H1 (cell line): Measurements from ENCODE around the gene ADSS1. TPM values are rescaled to one million over a fixed set of nuclear protein-coding genes. Genes with fewer than 3 reads are reported as not detected.

Source experiments
- CTCF ChIA-PET: fragments of 300-600 bp; sonication (Branson Sonifier 250); formaldehyde crosslinking; loops from one replicate; lab custom pipeline; 2021; ENCODE audit not compliant: partially characterized antibody; lab: Charles Lee
- POLR2A ChIA-PET: fragments of 300-600 bp; sonication (Branson Sonifier 250); formaldehyde crosslinking; loops from one replicate; lab custom pipeline; 2021; ENCODE audit warnings: inconsistent platforms; ENCODE audit not compliant: partially characterized antibody; lab: Charles Lee
- DNase-seq, 2 experiments: peaks; one replicate each; pipeline versions ENCODE4 v3.0.0 to v3.0.0-alpha.2; 2010 to 2022; ENCODE audit warnings: low spot score in 2 of 2, low read depth in 1 of 2, mixed read lengths in 1 of 2
- FAIRE-seq: peaks from 2 replicates; lab custom pipeline; 2011; peaks lifted over from hg19 to GRCh38; lab: Jason Lieb, UNC
- H2AFZ ChIP-seq: 2 replicates; pipeline ENCODE4 v1.8.1; 2012; ENCODE audit warnings: low read length, inconsistent platforms
- H2AK5ac ChIP-seq: 2 replicates; pipeline ENCODE4 v1.6.1; 2013; ENCODE audit warnings: low read depth, low read length
- H2BK120ac ChIP-seq: replicated peaks from 2 replicates; pipeline ENCODE3; 2013; ENCODE audit warnings: low read depth, low read length, inconsistent platforms
- H2BK12ac ChIP-seq: 2 replicates; pipeline ENCODE4 v1.6.1; 2013; ENCODE audit warnings: low read depth, low read length
- H2BK15ac ChIP-seq: 2 replicates; pipeline ENCODE4 v1.6.1; 2013; ENCODE audit warnings: low read length
- H2BK20ac ChIP-seq: 2 replicates; pipeline ENCODE4 v1.6.1; 2013; ENCODE audit warnings: low read length
- H2BK5ac ChIP-seq: 2 replicates; pipeline ENCODE4 v1.6.1; 2013; ENCODE audit warnings: low read depth, low read length
- H3K14ac ChIP-seq: 2 replicates; pipeline ENCODE4 v1.6.1; 2013; ENCODE audit warnings: inconsistent platforms; ENCODE audit not compliant: insufficient read length
- H3K18ac ChIP-seq: 2 replicates; pipeline ENCODE4 v1.6.1; 2013; ENCODE audit warnings: low read length; ENCODE audit errors: extremely low read depth
- H3K23ac ChIP-seq: 2 replicates; pipeline ENCODE4 v1.6.1; 2013; ENCODE audit warnings: inconsistent platforms; ENCODE audit not compliant: insufficient read length
- H3K23me2 ChIP-seq: 2 replicates; pipeline ENCODE4 v1.6.1; 2013; ENCODE audit warnings: low read depth, low read length
- H3K27ac ChIP-seq: 2 replicates; pipeline ENCODE4 v1.6.1; 2011; ENCODE audit warnings: low read depth, low read length, inconsistent platforms
- H3K27me3 ChIP-seq, 4 experiments: replicated peaks in 1 of 4; 1 replicate in 1 of 4; 2 replicates in 3 of 4; pipeline versions ENCODE4 v1.6.1 to v1.8.1; 2011 to 2013; ENCODE audit warnings: low read length in 3 of 4, mild to moderate bottlenecking in 3 of 4, inconsistent platforms in 2 of 4, mixed read lengths in 2 of 4, moderate library complexity in 1 of 4; ENCODE audit not compliant: control insufficient read depth in 3 of 4, insufficient read depth in 3 of 4; ENCODE audit errors: extremely low read depth in 1 of 4
- H3K36me3 ChIP-seq, 4 experiments: 2 replicates each; pipeline versions ENCODE4 v1.6.1 to v1.8.1; 2011 to 2013; ENCODE audit warnings: mild to moderate bottlenecking in 4 of 4, low read length in 3 of 4, moderate library complexity in 2 of 4, control low read depth in 1 of 4, inconsistent platforms in 1 of 4; ENCODE audit not compliant: insufficient read depth in 4 of 4, control insufficient read depth in 2 of 4
- H3K4ac ChIP-seq: replicated peaks from 2 replicates; pipeline ENCODE3; 2013; ENCODE audit warnings: low read length, low read depth, mixed read lengths, inconsistent platforms; ENCODE audit not compliant: insufficient read length
- H3K4me1 ChIP-seq, 4 experiments: replicated peaks in 1 of 4; 1 replicate in 1 of 4; 2 replicates in 3 of 4; pipeline versions ENCODE4 v1.6.1 to v1.8.1; 2011 to 2013; ENCODE audit warnings: low read length in 3 of 4, inconsistent platforms in 2 of 4, mixed read lengths in 1 of 4; ENCODE audit not compliant: insufficient read depth in 4 of 4, control insufficient read depth in 3 of 4
- H3K4me2 ChIP-seq, 2 experiments: 2 replicates each; pipeline versions ENCODE4 v1.6.1 to v1.8.1; 2011 to 2013; ENCODE audit warnings: low read depth in 2 of 2, low read length in 2 of 2, control low read depth in 1 of 2, inconsistent platforms in 1 of 2, mild to moderate bottlenecking in 1 of 2; ENCODE audit not compliant: insufficient read depth in 1 of 2
- H3K4me3 ChIP-seq, 4 experiments: fragments of 200-600, 300-600 bp in 1 of 4; sonication (generic), shearing (Covaris generic), sonication (Bioruptor Twin) in 1 of 4; 2 replicates each; pipeline versions ENCODE4 v1.5.1 to v1.8.1; 2011 to 2016; ENCODE audit warnings: low read length in 4 of 4, low read depth in 3 of 4, control low read depth in 2 of 4, inconsistent platforms in 2 of 4, mild to moderate bottlenecking in 2 of 4, mixed read lengths in 1 of 4, moderate library complexity in 1 of 4; ENCODE audit not compliant: insufficient read depth in 2 of 4; ENCODE audit errors: extremely low read depth in 1 of 4
- H3K56ac ChIP-seq: replicated peaks from 2 replicates; pipeline ENCODE3; 2013; ENCODE audit warnings: low read depth, mild to moderate bottlenecking, mixed read lengths, low read length, inconsistent platforms; ENCODE audit not compliant: insufficient read length
- H3K79me1 ChIP-seq: 2 replicates; pipeline ENCODE4 v1.6.1; 2013; ENCODE audit warnings: low read depth, low read length, control low read depth
- H3K79me2 ChIP-seq, 2 experiments: 2 replicates each; pipeline versions ENCODE4 v1.6.1 to v1.8.1; 2012 to 2013; ENCODE audit warnings: low read length in 2 of 2, mild to moderate bottlenecking in 2 of 2, inconsistent platforms in 1 of 2; ENCODE audit not compliant: insufficient read depth in 2 of 2, control insufficient read depth in 1 of 2
- H3K9ac ChIP-seq, 4 experiments: replicated peaks in 1 of 4; 1 replicate in 1 of 4; 2 replicates in 3 of 4; pipeline versions ENCODE4 v1.6.1 to v1.8.1; 2011 to 2013; ENCODE audit warnings: low read depth in 3 of 4, low read length in 3 of 4, control low read depth in 2 of 4, mild to moderate bottlenecking in 2 of 4, moderate library complexity in 2 of 4, inconsistent platforms in 1 of 4; ENCODE audit errors: extremely low read depth in 1 of 4
- H3K9me3 ChIP-seq, 2 experiments: 2 replicates each; pipeline versions ENCODE4 v1.6.1 to v1.8.1; 2012 to 2013; ENCODE audit warnings: mild to moderate bottlenecking in 2 of 2, moderate library complexity in 2 of 2, control low read depth in 1 of 2, inconsistent platforms in 1 of 2, low read depth in 1 of 2, low read length in 1 of 2, mixed read lengths in 1 of 2; ENCODE audit not compliant: insufficient read depth in 2 of 2
- H4K20me1 ChIP-seq, 2 experiments: replicated peaks in 1 of 2; 2 replicates each; pipeline versions ENCODE3 to v1.8.1; 2011 to 2013; ENCODE audit warnings: inconsistent platforms in 2 of 2, low read length in 2 of 2, mild to moderate bottlenecking in 1 of 2; ENCODE audit not compliant: insufficient read depth in 2 of 2, control insufficient read depth in 1 of 2
- H4K5ac ChIP-seq: 2 replicates; pipeline ENCODE4 v1.6.1; 2013; ENCODE audit warnings: low read length, low read depth, mixed read lengths, inconsistent platforms; ENCODE audit not compliant: insufficient read length
- H4K8ac ChIP-seq: 2 replicates; pipeline ENCODE4 v1.8.0; 2013; ENCODE audit warnings: mild to moderate bottlenecking, moderate library complexity, low read length, inconsistent platforms; ENCODE audit not compliant: insufficient read depth; ENCODE audit errors: extremely low read depth
- H4K91ac ChIP-seq: replicated peaks from 2 replicates; pipeline ENCODE3; 2013; ENCODE audit warnings: low read length, mixed read lengths, inconsistent platforms; ENCODE audit not compliant: insufficient read length
- BCL11A ChIP-seq, 2 experiments: IDR thresholded peaks; one replicate each; pipeline ENCODE4 v1.6.1; 2011; ENCODE audit warnings: low read depth in 2 of 2, low read length in 2 of 2, mild to moderate bottlenecking in 2 of 2
- CBX5 ChIP-seq: fragments of 300-800, 300-1000 bp; sonication (generic); IDR thresholded peaks from 2 replicates; pipeline ENCODE4 v1.7.1; 2016; ENCODE audit warnings: antibody characterized with exemption, low read length, low read depth
- FOSL1 ChIP-seq: IDR thresholded peaks from 2 replicates; pipeline ENCODE4 v1.6.1; 2011; ENCODE audit warnings: mild to moderate bottlenecking, low read depth, low read length, moderate library complexity; ENCODE audit not compliant: insufficient read depth
- HDAC2 ChIP-seq, 2 experiments: fragments of 300-600 bp in 1 of 2; sonication (generic) in 1 of 2; IDR thresholded peaks; 2 replicates each; pipeline ENCODE4 v1.6.1; 2011 to 2012; ENCODE audit warnings: low read depth in 2 of 2, low read length in 2 of 2, mild to moderate bottlenecking in 2 of 2, moderate library complexity in 2 of 2, borderline replicate concordance in 1 of 2, inconsistent platforms in 1 of 2
- JUND ChIP-seq: IDR thresholded peaks from 2 replicates; pipeline ENCODE4 v1.6.1; 2011; ENCODE audit warnings: mild to moderate bottlenecking, improper control_type of control experiment, low read length
- KDM1A ChIP-seq: fragments of 200-600, 300-600 bp; sonication (generic); IDR thresholded peaks from 2 replicates; pipeline ENCODE4 v1.7.1; 2016; ENCODE audit warnings: mild to moderate bottlenecking, low read length, borderline replicate concordance
- SAP30 ChIP-seq: fragments of 300-600 bp; sonication (generic); IDR thresholded peaks from 2 replicates; pipeline ENCODE4 v1.7.1; 2012; ENCODE audit warnings: low read length, moderate library complexity, mild to moderate bottlenecking, inconsistent platforms; ENCODE audit not compliant: insufficient read depth, insufficient replicate concordance
- USF2 ChIP-seq: IDR thresholded peaks from 2 replicates; pipeline ENCODE4 v1.6.1; 2011; ENCODE audit warnings: low read length, improper control_type of control experiment
- WGBS, 2 experiments: shearing (Covaris generic) in 1 of 2; methylation state at CpG; one replicate each; pipeline versions ENCODE4 v1.1.6 to v1.1.7; 2013 to 2015; ENCODE audit warnings: low lambda C conversion rate in 2 of 2, mixed read lengths in 2 of 2, inconsistent platforms in 1 of 2, low coverage in 1 of 2, missing lambda C conversion rate in 1 of 2; ENCODE audit not compliant: insufficient replicate concordance in 2 of 2, insufficient coverage in 1 of 2, insufficient read length in 1 of 2; ENCODE audit errors: extremely low coverage in 1 of 2, missing lambda C conversion rate in 1 of 2; 5-methylcytosine and 5-hydroxymethylcytosine counted together
- polyA plus RNA-seq, 7 experiments: library from polyadenylated mRNA; depleted of rRNA in 3 of 7; stranded (reverse) in 5 of 7; unstranded in 2 of 7; fragments of >200 nt in 5 of 7; fragments of 200-250 nt in 2 of 7; gene quantifications; 1 replicate in 5 of 7; 2 replicates in 1 of 7; 4 replicates in 1 of 7; pipeline versions ENCODE4 v1.2.1 to v1.2.3, GENCODE V29; 2011 to 2013; ENCODE audit warnings: missing spikeins in 2 of 7, mixed read lengths in 2 of 7
- total RNA-seq: library from RNA; stranded (reverse); fragmentation: NEBNext Ultra II Directional; extraction: Animal tissue kit (Norgen Biotek cat#: 25700); gene quantifications from 2 replicates; pipeline ENCODE4 v1.2.1, GENCODE V29; 2021

Gene ADSS1
- total and polyA plus RNA-seq, 2 of the 8 experiments (the other 6 are each of a cell fraction or from before 2014, with no cell fraction given) = 7.1 to 7.9 TPM

DNA sequence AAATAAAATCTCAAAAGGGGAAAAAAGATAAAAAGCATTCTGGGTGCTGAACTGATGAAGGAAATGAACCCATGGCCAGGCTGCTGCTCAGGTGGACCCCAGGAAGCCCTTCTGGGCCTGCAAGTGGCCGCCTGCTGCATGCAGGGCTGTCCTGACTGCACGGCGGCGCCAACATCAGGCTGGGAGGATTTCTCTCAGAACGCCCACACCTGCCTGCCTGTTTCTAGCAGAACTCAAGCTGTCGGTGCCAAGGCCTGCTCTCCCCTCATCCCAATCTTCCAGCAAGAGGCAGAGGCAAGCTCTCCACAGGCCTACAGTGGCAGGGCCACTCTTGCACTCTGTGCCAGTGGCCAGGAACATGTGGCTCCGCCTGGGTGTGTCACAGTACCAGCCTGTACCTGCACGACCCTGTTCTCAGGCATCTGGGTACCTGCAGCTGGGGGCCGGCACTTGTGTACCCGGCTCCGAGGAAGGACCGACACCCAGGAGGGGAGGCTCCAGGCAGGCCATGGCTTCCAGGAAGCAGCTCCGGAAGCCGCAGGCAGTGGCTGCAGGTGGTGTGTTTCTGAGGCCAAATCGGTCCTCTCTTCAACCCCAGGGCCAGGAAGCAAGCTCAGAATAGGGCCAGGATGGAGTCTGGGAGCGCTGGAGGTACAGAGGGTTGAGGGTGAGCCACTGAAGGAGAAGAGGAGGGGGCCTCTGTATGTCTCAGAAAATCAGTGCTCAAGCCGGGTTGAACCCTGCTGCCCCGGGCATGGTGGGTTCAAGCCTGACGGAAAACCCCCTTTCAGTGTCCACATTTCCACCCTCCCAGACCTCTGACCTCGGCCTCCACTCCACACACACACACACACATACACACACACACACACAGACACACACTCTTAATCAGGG lies 37.2 kb upstream of the ADSS1 start:
- H4K20me1 ChIP-seq = peaks cover 2 to 16% of the 10 kb centered on the region in 2 experiments
- CTCF ChIA-PET = interaction anchor here (0.8 to 1.9 kb wide), 8 partner anchors 8 to 210 kb away, joined by 3 to 8 read pairs (median 4); no protein-coding TSS in a partner anchor
- no peak overlapping the region for H3K27ac ChIP-seq
- no peak for FAIRE-seq
- H3K9me3 ChIP-seq = no peaks in the 10 kb centered on the region
- H2AK5ac ChIP-seq = peak overlapping the region; percentile 45; the same call in 1 of the 2 replicates
- DNase-seq = no peak
- H3K4me2 ChIP-seq = no peak overlapping the region
- H3K27me3 ChIP-seq = no peaks in the 10 kb centered on the region; a peak in 2 of 7 replicates
- no peak overlapping the region for H4K5ac ChIP-seq
- H2BK12ac ChIP-seq = peak overlapping the region; percentile 87; the same call in 1 of the 2 replicates
- peak overlapping the region; percentile 81; the same call in 1 of the 2 replicates for H2BK5ac ChIP-seq
- no peak overlapping the region for H2BK120ac ChIP-seq
- H3K56ac ChIP-seq = no peak overlapping the region
- H3K23ac ChIP-seq = no peak overlapping the region
- H3K9ac ChIP-seq = no peak overlapping the region
- H2AFZ ChIP-seq = no peak overlapping the region
- no peak overlapping the region for H4K91ac ChIP-seq
- peaks cover 0 to 20% of the 10 kb centered on the region in 2 experiments; a peak in 2 of 4 replicates for H3K79me2 ChIP-seq
- H3K18ac ChIP-seq = peak overlapping the region; percentile 78; the same call in 1 of the 2 replicates
- peaks cover 19% of the 10 kb centered on the region; the same call in 1 of the 2 replicates for H3K23me2 ChIP-seq
- H3K4me1 ChIP-seq = peaks cover 4 to 50% (median 41%) of the 10 kb centered on the region in 4 experiments
- no peak overlapping the region; the same call in 1 of the 2 replicates for H4K8ac ChIP-seq
- H3K14ac ChIP-seq = no peak overlapping the region
- H3K36me3 ChIP-seq = no peaks in the 10 kb centered on the region
- H2BK20ac ChIP-seq = peak overlapping the region; percentile 72; the same call in 1 of the 2 replicates
- no peak overlapping the region for H3K4me3 ChIP-seq
- POLR2A ChIA-PET = interaction anchor here (1.0 to 3.8 kb wide), 3 partner anchors 10 to 32 kb away, joined by 3 to 28 read pairs (median 4); no protein-coding TSS in a partner anchor
- H3K79me1 ChIP-seq = peaks cover 16% of the 10 kb centered on the region
- H2BK15ac ChIP-seq = 0 out of 2 replicates have a peak overlapping the region, but pooled peaks have one; percentile 81
- WGBS, 2 experiments = 89% methylated on average over 18 of the region's 20 CpGs; no CpG with 5 or more reads in 1 of the 2 experiments
- H3K4ac ChIP-seq = no peak overlapping the region
- TF ChIP-seq HDAC2 (IDR thresholded peaks at IDR 0.05; ENCODE audit: borderline replicate concordance in 1 of 2, low read depth in 2 of 2, low read length in 2 of 2) (no peak), BCL11A (IDR thresholded peaks at IDR 0.05; ENCODE audit: low read depth in 2 of 2, low read length in 2 of 2) (no peak), USF2 (no peak), SAP30 (no peak), JUND (no peak), KDM1A (no peak), FOSL1 (no peak), CBX5 (no peak)
